ENCODE measurements around the gene HOATZ.

The HOATZ gene

GRCh38 chr11:111532365-111532709 lies 17.8 kb downstream of the HOATZ start:
- H3K9ac ChIP-seq (ENCODE audit: low read depth, low read length, poor library complexity, severe bottlenecking), result no peak overlapping the region

GRCh38 chr11:111535281-111535680 lies 20.7 kb downstream of the HOATZ start:
- Histone ChIP-seq H4K20me1 (ENCODE audit: insufficient read depth, low read length, poor library complexity, severe bottlenecking) (no peaks in the 10 kb centered on the region), H3K36me3 (ENCODE audit: insufficient read depth, low read length) (no peaks in the 10 kb centered on the region), H3K9me2 (replicated peaks; ENCODE audit: low read depth, low read length) (no peaks in the 10 kb centered on the region), H3K4me2 (ENCODE audit: low read depth, low read length, poor library complexity, severe bottlenecking) (no peak overlapping the region), H3K9ac (ENCODE audit: low read depth, low read length, poor library complexity, severe bottlenecking) (no peak overlapping the region), H3K4me3 (ENCODE audit: low read length, poor library complexity, severe bottlenecking) (no peak overlapping the region), H3K9me3 (ENCODE audit: insufficient read depth, low read depth, low read length) (no peaks in the 10 kb centered on the region), H3K79me2 (ENCODE audit: insufficient read depth, low read length) (no peaks in the 10 kb centered on the region), H3F3A (ENCODE audit: low read depth) (no peaks in the 10 kb centered on the region), H2AFZ (ENCODE audit: low read length) (no peak overlapping the region), H3K4me1 (ENCODE audit: insufficient read depth, low read length, poor library complexity, severe bottlenecking) (peaks cover 19% of the 10 kb centered on the region), H3K27me3 (ENCODE audit: insufficient read depth, low read length, poor library complexity, severe bottlenecking) (no peaks in the 10 kb centered on the region)
- no peak for TF ChIP-seq CTCF (conservative IDR thresholded peaks at IDR 0.05; ENCODE audit: low read length)
- no peak for TF ChIP-seq EZH2phosphoT487 (IDR thresholded peaks at IDR 0.05; ENCODE audit: borderline replicate concordance)

More at GRCh38 chr11:111532365-111532709, 17.8 kb downstream of the HOATZ start:
- H3K9me3 ChIP-seq (ENCODE audit: insufficient read depth, low read depth, low read length), result no peaks in the 10 kb centered on the region
- no peaks in the 10 kb centered on the region for H3K27me3 ChIP-seq (ENCODE audit: insufficient read depth, low read length, poor library complexity, severe bottlenecking)
- H3K9me2 ChIP-seq (replicated peaks; ENCODE audit: low read depth, low read length), result no peaks in the 10 kb centered on the region
- no peak overlapping the region for H3K4me3 ChIP-seq (ENCODE audit: low read length, poor library complexity, severe bottlenecking)
- no peaks in the 10 kb centered on the region for H4K20me1 ChIP-seq (ENCODE audit: insufficient read depth, low read length, poor library complexity, severe bottlenecking)
- peaks cover 21% of the 10 kb centered on the region for H3K4me1 ChIP-seq (ENCODE audit: insufficient read depth, low read length, poor library complexity, severe bottlenecking)
- TF ChIP-seq CTCF (conservative IDR thresholded peaks at IDR 0.05; ENCODE audit: low read length) (no peak), EZH2phosphoT487 (IDR thresholded peaks at IDR 0.05; ENCODE audit: borderline replicate concordance) (no peak)
- no peaks in the 10 kb centered on the region for H3F3A ChIP-seq (ENCODE audit: low read depth)
- H2AFZ ChIP-seq (ENCODE audit: low read length), result peak overlapping the region; percentile 78
- H3K79me2 ChIP-seq (ENCODE audit: insufficient read depth, low read length), result no peaks in the 10 kb centered on the region
- H3K36me3 ChIP-seq (ENCODE audit: insufficient read depth, low read length), result no peaks in the 10 kb centered on the region
- peak overlapping the region; percentile 41 for H3K4me2 ChIP-seq (ENCODE audit: low read depth, low read length, poor library complexity, severe bottlenecking)

GRCh38 chr11:111537336-111537860 lies 22.8 kb downstream of the HOATZ start:
- no peaks in the 10 kb centered on the region for H3F3A ChIP-seq (ENCODE audit: low read depth)
- no peak overlapping the region for H3K4me3 ChIP-seq (ENCODE audit: low read length, poor library complexity, severe bottlenecking)
- no peak overlapping the region for H2AFZ ChIP-seq (ENCODE audit: low read length)
- H3K79me2 ChIP-seq (ENCODE audit: insufficient read depth, low read length), result no peaks in the 10 kb centered on the region
- H3K9ac ChIP-seq (ENCODE audit: low read depth, low read length, poor library complexity, severe bottlenecking), result no peak overlapping the region
- H3K36me3 ChIP-seq (ENCODE audit: insufficient read depth, low read length), result no peaks in the 10 kb centered on the region
- peaks cover 16% of the 10 kb centered on the region for H3K4me1 ChIP-seq (ENCODE audit: insufficient read depth, low read length, poor library complexity, severe bottlenecking)
- H4K20me1 ChIP-seq (ENCODE audit: insufficient read depth, low read length, poor library complexity, severe bottlenecking), result no peaks in the 10 kb centered on the region
- TF ChIP-seq CTCF (conservative IDR thresholded peaks at IDR 0.05; ENCODE audit: low read length), result no peak
- TF ChIP-seq EZH2phosphoT487 (IDR thresholded peaks at IDR 0.05; ENCODE audit: borderline replicate concordance), result no peak
- no peak overlapping the region for H3K4me2 ChIP-seq (ENCODE audit: low read depth, low read length, poor library complexity, severe bottlenecking)
- no peaks in the 10 kb centered on the region for H3K9me2 ChIP-seq (replicated peaks; ENCODE audit: low read depth, low read length)
- no peaks in the 10 kb centered on the region for H3K9me3 ChIP-seq (ENCODE audit: insufficient read depth, low read depth, low read length)
- no peaks in the 10 kb centered on the region for H3K27me3 ChIP-seq (ENCODE audit: insufficient read depth, low read length, poor library complexity, severe bottlenecking)

Data from Loucy (cell line).